HG02840 (cell line): ENCODE measurements around the gene LTV1.
"Not testable (repeated sequence)": the region's sequence is repeated elsewhere in the genome, so short reads cannot be mapped to it uniquely, and the experiment has no call there.

Experiments
- ATAC-seq: cut with Tn5 transposase; IDR thresholded peaks from one replicate; pipeline ENCODE4 v1.9.1; 2021; ENCODE audit warnings: mild to moderate bottlenecking, moderate library complexity, moderate number of reproducible peaks; ENCODE audit not compliant: unreplicated experiment, low FRiP score

Gene LTV1

DNA sequence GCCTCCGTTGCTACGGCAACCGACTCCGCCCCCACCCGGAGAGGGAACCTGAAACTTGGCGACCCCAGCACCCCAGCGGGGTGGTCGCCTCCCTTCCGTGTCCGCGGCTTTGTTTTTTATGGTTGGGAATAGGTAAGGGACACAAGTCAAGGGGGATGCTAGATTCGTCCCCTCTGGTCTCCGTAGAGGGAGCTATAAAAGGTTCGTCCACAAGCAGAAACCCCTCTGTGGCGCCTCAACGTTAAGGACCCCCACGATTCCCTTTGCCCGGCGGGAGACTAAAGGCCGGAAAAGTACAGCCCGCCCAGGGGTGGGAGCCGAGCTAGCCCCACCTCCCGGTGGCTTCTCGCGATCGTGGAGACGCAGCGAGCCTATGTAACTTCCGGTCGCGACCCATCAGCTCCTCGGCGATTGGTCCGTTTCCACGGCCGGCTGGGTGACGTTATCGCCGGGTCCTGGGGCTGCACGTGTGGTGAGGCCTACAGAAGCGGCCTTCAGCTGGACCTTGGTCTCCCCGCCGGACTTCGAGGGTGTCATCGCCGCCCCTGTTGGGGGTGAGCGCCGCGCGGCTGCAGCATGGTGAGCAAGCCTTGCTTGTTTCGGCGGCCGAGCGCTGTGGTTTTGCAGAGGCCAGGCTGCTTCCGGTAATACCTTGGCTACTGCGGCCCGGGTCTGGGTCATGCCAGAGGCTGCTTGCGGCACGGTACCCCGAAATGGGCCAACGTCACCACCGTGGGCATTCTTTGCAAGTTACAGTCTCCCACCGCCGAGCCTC is at the start of gene LTV1:
Gene LTV1 (plus strand): TSS at position 437 of the 775 bp plus-strand sequence. CDS start 140 bp downstream, at position 577.
- peak; percentile 99 for ATAC-seq

GRCh38 chr6:143796551-143796950 is 46.6 kb upstream of the LTV1 start:
- ATAC-seq = not testable (repeated sequence)

- ATAC-seq = not testable (repeated sequence)
Measured at GRCh38 chr6:143798487-143798886, 44.7 kb upstream of the LTV1 start.

- no peak for ATAC-seq
Measured at GRCh38 chr6:143802833-143803565, 40.1 kb upstream of the LTV1 start.

GRCh38 chr6:143803769-143804568 is 39.2 kb upstream of the LTV1 start:
- ATAC-seq = no peak

GRCh38 chr6:143804835-143805239 is 38.3 kb upstream of the LTV1 start:
- no peak for ATAC-seq

GRCh38 chr6:143806282-143807102 is 36.6 kb upstream of the LTV1 start:
- no peak for ATAC-seq

DNA sequence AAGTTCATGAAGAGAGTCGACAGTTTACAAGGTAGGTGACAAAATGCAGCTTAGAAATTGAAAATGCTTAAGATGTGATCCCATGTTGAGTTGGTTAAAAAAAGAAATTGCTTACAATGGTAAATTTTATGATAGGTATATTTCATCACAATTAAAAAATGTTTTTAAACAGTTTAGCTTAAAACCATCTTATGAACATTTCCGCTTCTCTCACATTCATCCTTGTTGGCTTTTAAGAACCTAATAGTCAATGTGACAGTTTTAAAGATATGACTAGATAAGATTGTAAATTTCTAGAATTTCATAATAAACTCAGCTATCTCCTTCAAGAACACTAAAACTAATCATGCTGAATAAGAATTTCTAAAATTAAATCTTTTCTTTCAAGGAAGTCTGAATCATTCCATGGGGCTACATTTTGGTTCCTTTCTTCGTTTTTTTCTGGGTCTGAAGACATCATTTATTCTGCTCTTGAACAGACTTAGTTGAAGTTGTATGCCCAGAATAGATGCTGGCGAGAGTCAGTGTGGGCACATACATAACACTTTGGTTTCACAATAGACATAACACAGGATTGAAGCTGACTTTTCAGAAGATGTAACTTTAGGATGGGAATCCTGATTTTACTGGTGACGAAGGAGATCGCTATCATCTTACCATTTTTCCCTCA is 35.9 kb upstream of the LTV1 start:
- no peak for ATAC-seq

DNA sequence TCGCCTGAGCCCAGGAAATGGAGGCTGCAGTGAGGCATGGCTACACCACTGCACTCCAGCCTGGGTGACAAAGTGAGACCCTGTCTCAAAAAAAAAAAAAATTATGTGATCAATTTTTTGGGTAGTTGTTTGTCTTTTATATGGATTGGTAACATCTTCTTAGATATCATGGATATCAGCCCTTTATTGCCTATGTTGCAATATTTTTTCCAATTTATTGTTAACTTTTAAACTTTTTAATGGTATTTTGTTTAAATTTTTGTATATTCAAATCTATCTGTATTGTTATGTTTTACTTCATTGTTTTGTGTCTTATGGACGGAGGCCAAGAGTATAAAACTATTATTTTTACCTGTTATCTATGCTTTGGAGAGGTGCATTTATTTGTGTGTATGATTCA is 32.4 kb upstream of the LTV1 start:
- no peak for ATAC-seq

DNA sequence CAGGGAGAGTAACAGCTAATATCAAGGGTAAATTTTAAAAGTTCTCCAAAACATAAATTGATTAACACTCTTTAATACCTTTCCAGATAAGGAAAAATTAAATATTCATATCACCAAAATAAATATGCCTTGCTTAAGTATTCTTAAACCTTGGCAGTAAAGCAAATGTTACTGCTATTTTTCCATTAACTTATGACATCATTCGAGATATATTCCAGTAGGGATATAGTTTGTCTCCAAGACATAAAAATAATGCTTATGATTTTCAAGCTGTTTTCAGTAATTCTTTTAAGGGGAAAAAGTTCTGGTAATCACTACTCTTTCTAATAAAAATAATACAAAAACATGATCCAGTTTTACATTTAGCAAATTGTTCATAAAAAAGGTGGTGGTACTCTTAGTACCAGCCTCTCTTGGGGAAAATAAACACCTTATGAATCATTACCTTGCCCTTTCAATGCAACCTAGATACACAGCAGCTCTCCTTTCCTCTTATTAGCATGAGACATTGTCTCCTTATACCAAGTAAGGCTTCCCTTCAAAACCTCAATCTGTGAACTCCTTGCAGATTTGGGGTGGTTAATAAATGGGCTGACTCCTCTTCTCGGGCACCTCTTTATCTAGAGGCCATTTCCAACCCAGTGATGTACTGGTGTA is 31.5 kb upstream of the LTV1 start:
- no peak for ATAC-seq

DNA sequence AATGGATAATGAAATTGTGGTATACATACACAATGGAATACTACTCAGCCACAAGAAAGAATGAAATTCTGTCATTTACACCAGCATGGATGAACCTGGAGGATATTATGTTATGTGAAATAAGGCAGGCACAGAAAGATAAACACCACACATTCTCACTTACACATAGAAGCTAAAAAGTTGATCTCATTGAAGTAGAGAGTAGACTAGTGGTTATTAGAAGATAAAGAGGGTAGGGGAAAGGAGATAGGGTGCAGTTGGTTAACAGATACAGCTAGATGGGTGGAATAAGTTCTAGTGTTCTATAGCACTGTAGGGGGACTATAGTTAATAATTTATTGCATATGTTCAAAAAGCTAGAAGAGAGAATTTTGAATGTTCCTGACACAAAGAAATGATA is 25.5 kb upstream of the LTV1 start:
- ATAC-seq = no peak

DNA sequence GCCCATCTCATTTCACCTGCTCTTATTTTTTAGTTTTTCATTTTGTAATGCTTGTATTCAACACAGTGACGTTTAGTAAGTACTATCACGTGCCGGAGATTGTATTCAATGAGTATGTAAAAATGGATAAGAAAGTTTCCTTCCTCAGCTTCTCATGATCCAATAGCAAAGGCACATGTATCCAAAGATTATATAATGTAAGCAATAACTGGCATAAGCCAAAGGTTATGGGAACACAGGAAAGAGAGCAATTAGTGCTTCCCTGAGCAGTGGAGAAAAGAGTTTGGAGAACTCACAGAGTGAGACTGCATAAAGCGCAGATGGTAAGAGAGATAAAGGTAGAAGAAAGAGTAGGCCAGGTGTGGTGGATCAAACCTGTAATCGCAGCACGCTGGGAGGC is 21.8 kb upstream of the LTV1 start:
- ATAC-seq = no peak

GRCh38 chr6:143822584-143823024 is 20.5 kb upstream of the LTV1 start:
- ATAC-seq = no peak

- no peak for ATAC-seq
Measured at GRCh38 chr6:143823548-143823947, 19.6 kb upstream of the LTV1 start.

DNA sequence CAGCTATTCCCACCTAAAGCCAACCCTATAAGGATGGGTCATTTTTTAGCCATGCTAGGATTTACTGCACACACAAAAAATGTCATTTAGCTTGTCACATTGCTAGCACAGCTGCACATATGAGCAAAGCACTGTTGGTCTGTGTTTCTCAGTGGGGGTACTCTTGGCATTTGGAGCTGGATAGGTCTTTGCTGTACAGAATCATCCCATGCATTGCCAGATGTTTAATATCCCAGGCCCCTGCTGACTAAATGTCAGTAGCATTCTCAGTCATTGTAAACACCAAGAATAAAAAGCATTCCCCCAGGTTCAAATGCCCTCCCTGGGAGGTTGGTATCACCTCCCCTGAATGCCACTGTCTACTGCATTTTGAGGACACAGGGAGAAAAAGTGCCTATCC is 14.6 kb upstream of the LTV1 start:
- ATAC-seq = no peak

GRCh38 chr6:143836150-143836549 is 7.0 kb upstream of the LTV1 start:
- no peak for ATAC-seq

- no peak for ATAC-seq
Measured at GRCh38 chr6:143838395-143838794, 4.7 kb upstream of the LTV1 start.

DNA sequence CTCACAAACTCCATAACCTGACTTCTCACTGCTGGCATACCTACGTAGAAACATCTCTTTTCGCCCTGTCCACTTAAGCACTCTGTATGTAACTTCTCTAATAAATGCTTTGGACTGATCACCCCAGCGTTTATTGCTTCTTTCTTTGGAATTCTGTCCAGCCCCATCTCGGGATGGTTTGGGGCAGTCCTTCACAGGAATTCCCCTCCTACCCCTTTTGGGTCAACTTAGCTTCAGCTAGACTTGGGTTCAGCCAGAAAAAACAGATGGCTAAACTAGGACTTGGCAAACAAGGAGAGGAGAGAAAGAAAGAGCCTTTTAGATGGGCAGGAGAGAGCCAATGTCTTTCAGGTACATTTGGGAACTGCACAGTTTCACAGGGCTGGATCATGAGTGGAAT is 3.9 kb upstream of the LTV1 start:
- ATAC-seq = no peak

- ATAC-seq = no peak
Measured at GRCh38 chr6:143840595-143841265, 2.4 kb upstream of the LTV1 start.
